Fibroblast of villous mesenchyme (primary cell): Measurements from ENCODE around the gene NUFIP1. TPM values are rescaled to one million over a fixed set of nuclear protein-coding genes. Genes with fewer than 3 reads are reported as not detected.
"Not testable (repeated sequence)": the region's sequence is repeated elsewhere in the genome, so short reads cannot be mapped to it uniquely, and the experiment has no call there.

ENCODE experiments used
- DNase-seq: peaks from one replicate; pipeline ENCODE4 v3.0.0-alpha.2; 2010; ENCODE audit warnings: low read depth
- H3K4me3 ChIP-seq: 2 replicates; pipeline ENCODE4 v1.5.1; 2011; ENCODE audit warnings: low read depth, mild to moderate bottlenecking, low read length
- small RNA-seq: library from RNA; depleted of rRNA; stranded (forward); fragments of <200 nt; gene quantifications from one replicate; pipeline ENCODE3, GENCODE V24; 2012
- total RNA-seq: library from RNA; depleted of rRNA; stranded (reverse); fragments of >200 nt; gene quantifications from 2 replicates; pipeline ENCODE4 v1.2.3, GENCODE V29; 2012
- TF ChIP-seq, protein P1 (sequence below): IDR thresholded peaks from 2 replicates; pipeline ENCODE4 v1.5.1; 2012; ENCODE audit warnings: low read depth, mild to moderate bottlenecking, low read length; ENCODE audit not compliant: insufficient read depth

The NUFIP1 gene
- total RNA-seq, 1 donor: 4.7 TPM

DNA sequence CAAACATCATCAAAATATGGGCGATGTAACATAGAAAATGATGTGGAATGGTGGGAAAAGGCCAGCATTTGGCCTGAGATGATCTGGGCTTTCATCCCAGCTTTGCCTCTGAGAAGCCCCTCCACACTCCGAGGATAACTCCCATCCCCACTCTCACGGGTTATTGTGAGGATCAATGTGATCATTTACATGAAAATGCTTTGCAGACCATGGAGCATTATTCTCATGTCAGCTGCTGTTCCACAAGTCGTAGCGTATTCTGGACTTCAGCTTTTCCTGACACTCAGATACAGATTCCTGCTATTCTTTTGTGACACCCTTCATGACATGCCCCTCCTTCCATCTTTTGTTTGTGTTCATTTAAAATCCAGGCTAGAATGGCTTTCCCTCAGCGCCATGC is 86.5 kb downstream of the NUFIP1 start:
- H3K4me3 ChIP-seq: no peak overlapping the region
- no peak for DNase-seq
- TF ChIP-seq, protein P1, sequence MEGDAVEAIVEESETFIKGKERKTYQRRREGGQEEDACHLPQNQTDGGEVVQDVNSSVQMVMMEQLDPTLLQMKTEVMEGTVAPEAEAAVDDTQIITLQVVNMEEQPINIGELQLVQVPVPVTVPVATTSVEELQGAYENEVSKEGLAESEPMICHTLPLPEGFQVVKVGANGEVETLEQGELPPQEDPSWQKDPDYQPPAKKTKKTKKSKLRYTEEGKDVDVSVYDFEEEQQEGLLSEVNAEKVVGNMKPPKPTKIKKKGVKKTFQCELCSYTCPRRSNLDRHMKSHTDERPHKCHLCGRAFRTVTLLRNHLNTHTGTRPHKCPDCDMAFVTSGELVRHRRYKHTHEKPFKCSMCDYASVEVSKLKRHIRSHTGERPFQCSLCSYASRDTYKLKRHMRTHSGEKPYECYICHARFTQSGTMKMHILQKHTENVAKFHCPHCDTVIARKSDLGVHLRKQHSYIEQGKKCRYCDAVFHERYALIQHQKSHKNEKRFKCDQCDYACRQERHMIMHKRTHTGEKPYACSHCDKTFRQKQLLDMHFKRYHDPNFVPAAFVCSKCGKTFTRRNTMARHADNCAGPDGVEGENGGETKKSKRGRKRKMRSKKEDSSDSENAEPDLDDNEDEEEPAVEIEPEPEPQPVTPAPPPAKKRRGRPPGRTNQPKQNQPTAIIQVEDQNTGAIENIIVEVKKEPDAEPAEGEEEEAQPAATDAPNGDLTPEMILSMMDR: no peak

DNA sequence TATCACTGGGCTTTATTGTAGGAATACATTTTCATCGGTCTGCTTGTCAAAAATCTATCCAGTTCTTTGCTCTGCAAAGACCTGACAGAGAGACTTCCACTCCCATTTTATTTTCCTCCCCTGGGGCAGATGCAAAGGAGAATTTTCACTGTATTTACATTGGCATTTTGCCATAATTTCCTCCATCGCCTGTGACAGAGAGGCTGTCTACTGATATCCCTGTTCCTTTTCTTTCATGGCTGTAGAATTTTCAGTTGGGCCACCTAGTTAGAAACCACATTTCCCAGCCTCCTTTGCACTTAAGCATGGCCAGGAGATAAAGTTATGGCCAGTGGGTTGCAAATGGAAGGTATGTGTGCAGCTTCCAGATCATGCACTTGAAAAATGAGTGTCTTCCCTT is 89.3 kb downstream of the NUFIP1 start:
- no peak overlapping the region for H3K4me3 ChIP-seq
- TF ChIP-seq, protein P1: no peak
- no peak for DNase-seq

DNA sequence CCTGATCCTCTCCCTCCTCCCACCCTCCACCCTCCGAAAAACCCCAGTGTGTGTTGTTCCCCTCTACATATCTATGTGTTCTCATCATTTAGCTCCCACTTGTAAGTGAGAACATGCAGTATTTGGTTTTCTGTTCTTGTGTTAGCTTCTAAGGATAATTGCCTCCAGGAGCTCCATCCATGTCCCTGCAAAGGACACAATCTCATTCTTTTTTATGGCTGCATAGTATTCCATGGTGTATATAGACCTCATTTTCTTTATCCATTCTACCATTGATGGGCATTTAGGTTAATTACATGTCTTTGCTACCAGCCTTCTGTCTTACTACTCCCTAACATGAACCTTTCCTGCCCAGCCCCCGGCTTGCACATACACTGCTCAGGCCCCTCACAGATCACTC is 91.0 kb downstream of the NUFIP1 start:
- not testable (repeated sequence) for DNase-seq, H3K4me3 ChIP-seq

DNA sequence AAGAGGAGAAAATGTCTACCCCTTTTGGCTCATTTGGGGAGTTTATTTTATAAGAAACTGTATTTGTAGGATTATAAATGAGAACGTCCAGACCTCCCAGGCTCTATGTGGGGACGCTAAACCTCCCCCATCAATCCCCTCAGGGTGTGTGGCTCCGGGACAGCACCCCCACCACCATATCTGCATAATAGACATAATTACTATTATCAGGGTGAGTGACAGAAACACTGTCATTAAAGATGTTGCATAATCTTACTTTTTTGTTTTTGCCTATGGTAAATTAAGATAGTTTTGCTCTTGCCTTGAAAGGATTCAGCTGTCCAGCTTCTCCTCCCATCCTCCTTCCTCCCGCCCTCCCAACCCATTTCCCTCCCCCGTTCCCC is 93.3 kb downstream of the NUFIP1 start:
- no peak overlapping the region for H3K4me3 ChIP-seq
- DNase-seq: no peak
- TF ChIP-seq, protein P1: no peak

DNA sequence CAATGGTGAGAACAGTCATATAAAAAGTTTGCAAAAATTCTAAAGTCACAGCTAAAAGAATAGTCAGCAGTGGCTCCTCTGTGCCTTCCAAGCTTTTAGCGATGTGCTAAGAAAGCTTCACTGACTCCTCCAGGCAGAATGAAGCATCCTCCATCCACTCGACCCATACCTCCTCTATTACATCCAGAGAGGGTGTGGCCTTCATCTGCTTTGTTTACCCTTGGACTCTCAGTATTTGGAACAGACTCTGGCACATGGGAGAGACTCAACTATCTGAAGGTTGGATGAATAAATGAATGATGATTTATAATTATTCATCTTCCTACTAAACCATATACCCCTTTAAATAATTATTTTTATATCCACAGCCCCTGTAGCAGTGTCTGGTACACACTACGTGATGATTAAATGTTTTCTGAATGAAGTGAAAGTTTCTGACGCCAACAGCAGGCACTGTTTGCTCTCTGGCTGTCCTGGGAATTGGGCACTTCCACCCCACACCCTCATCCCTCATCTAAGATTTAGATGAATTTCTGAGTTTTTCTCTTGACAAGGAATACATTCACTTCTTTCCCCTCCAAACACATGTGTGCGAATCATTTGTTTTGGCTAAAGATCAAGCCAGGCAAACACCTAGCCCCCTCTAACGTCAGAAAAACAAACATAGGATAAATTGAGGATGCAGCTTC is 93.9 kb downstream of the NUFIP1 start:
- DNase-seq: no peak
- TF ChIP-seq, protein P1: no peak
- no peak overlapping the region for H3K4me3 ChIP-seq

DNA sequence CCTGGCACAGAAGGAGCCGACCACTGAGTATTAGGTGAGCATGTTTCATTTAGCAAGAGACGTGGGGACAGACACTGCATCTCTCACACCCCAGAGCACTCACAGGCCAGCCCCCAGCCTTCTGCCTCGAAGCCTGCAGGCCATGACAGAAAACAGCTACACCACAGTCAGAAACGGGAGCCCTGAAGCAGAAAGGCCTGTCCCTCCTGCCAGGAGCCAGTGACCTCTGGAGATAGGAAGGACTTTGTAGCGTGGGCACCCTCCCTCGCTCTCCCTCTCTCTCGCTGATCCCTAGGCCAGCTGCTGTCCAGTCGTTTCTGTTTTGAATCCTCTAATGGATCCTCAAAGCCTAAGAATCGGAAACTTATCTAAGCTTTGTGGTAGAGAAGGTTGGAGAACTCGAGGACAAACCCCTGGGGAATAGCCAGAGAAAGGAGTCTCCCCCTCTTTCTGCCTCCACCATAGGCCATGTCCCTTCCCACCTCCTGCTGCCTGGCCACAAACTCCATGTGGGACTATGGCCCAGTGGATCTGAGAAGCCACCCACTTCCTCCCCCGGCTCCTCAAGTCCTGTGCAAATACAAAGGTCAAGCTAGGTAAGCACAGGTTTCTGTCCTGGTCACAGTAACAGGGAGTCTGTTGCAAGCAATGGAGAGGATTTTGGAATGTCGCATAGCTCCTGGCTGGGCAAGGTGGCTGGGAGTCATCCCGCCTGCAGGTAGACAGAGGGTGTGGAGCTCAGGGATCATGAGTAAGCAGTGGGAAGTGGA is 95.1 kb downstream of the NUFIP1 start:
- H3K4me3 ChIP-seq: no peak overlapping the region
- DNase-seq: no peak
- TF ChIP-seq, protein P1: no peak

Small RNA genes within 50 kb of the gene (small RNA-seq; reads per million reads assigned to genes)
- not detected for gene RN7SL49P

Other genes starting within 250 kb of the NUFIP1 start
- gene GPALPP1, start 67 bp upstream of the NUFIP1 start, total RNA-seq: 23.8 and 31.1 TPM in 2 replicates
- gene GTF2F2, start 131.0 kb upstream of the NUFIP1 start, total RNA-seq: 24.2 and 38.0 TPM in 2 replicates
- 0.32 and 0.43 TPM in 2 replicates for gene KCTD4, start 211.6 kb upstream of the NUFIP1 start, total RNA-seq